SU-DHL-6 (cell line): Measurements from ENCODE around the gene SHROOM4.

Experiments used
- EZH2phosphoT487 ChIP-seq: fragments of 200-600 bp; sonication (generic), shearing (Covaris generic); conservative IDR thresholded peaks from 2 replicates; pipeline ENCODE4 v1.6.1; 2018; ENCODE audit warnings: mild to moderate bottlenecking, antibody characterized with exemption, low read length, moderate library complexity, mixed read lengths
- TF ChIP-seq, protein P1 (sequence below): fragments of 200-600 bp; sonication (generic); IDR thresholded peaks from one replicate; pipeline ENCODE4 v1.5.1; 2017; ENCODE audit warnings: antibody characterized with exemption, mild to moderate bottlenecking, low read length, moderate library complexity; ENCODE audit not compliant: insufficient read depth, poor library complexity, severe bottlenecking

DNA sequence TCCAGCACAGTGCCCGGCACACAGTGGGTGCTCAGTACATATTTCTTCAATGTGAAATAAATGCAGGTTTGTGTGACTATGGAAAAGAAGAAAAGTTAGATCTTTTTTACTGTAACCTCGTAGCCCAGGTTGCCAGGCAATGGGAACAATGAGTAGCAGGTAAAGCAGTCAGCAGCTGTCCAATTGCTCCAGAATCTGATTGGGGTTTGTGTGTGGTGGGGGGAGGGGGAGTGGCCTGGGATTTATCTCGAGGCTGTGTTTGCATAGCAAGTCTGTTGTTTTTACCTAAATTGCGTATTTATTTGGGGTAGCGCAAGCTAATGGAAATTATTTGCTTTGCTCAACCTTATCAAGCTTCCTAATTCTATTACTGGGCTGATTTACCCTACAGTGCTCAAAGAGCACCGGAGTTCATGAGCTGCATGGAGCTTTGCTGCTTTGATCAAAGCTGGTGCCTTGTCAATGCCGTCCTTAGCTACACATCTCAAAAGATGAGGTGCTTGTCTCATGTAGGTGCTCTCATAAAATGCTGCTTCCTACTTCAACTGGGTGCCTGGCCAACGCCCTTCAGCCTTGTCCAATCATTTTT lies 198.3 kb downstream of the SHROOM4 start:
- TF ChIP-seq, protein P1, sequence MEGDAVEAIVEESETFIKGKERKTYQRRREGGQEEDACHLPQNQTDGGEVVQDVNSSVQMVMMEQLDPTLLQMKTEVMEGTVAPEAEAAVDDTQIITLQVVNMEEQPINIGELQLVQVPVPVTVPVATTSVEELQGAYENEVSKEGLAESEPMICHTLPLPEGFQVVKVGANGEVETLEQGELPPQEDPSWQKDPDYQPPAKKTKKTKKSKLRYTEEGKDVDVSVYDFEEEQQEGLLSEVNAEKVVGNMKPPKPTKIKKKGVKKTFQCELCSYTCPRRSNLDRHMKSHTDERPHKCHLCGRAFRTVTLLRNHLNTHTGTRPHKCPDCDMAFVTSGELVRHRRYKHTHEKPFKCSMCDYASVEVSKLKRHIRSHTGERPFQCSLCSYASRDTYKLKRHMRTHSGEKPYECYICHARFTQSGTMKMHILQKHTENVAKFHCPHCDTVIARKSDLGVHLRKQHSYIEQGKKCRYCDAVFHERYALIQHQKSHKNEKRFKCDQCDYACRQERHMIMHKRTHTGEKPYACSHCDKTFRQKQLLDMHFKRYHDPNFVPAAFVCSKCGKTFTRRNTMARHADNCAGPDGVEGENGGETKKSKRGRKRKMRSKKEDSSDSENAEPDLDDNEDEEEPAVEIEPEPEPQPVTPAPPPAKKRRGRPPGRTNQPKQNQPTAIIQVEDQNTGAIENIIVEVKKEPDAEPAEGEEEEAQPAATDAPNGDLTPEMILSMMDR = no peak
- no peak for TF ChIP-seq EZH2phosphoT487
